HepG2 (cell line): ENCODE results near the gene CCDC167. TPM values are rescaled to one million over a fixed set of nuclear protein-coding genes. Genes with fewer than 3 reads are reported as not detected.

ENCODE experiments used
- ATAC-seq: fragments of 200-7000 bp; cut with Tn5 transposase; 3 replicates; pipeline ENCODE4 v1.9.1; 2020; ENCODE audit warnings: mild to moderate bottlenecking, moderate library complexity
- BruUV-seq: library from RNA; stranded (reverse); fragments of 400-500 nt; replicated peaks from 2 replicates; lab custom pipeline; 2021; lab: Mats Ljungman, UMichigan
- CTCF ChIA-PET: fragments of 300-600 bp; formaldehyde crosslinking; extraction: SDS; loops from one replicate; lab custom pipeline; 2021; ENCODE audit warnings: low total read pairs, inconsistent platforms, low intra/inter-chr PET ratio; lab: Yijun Ruan, JAX
- POLR2A ChIA-PET: fragments of 350-600 bp; sonication (Branson Sonifier 250); formaldehyde crosslinking; loops from one replicate; lab custom pipeline; 2020; ENCODE audit warnings: antibody characterized with exemption, inconsistent platforms; lab: Yijun Ruan, JAX
- DNase-seq: peaks from one replicate; pipeline ENCODE4 v3.0.0-alpha.2; 2015; ENCODE audit warnings: low spot score
- FAIRE-seq: peaks from 3 replicates; lab custom pipeline; 2011; peaks lifted over from hg19 to GRCh38; lab: Jason Lieb, UNC
- H2AFZ ChIP-seq: one replicate; pipeline ENCODE4 v1.6.1; 2011; ENCODE audit warnings: low read length, inconsistent platforms
- H3K27ac ChIP-seq: fragments of 300-600 bp; 3 replicates; pipeline ENCODE4 v1.8.0; 2011; ENCODE audit warnings: mixed run types, mild to moderate bottlenecking, mixed read lengths, low read length, inconsistent platforms; ENCODE audit not compliant: insufficient read depth; ENCODE audit errors: extremely low read length
- H3K27me3 ChIP-seq, 2 experiments: fragments of 200-600 bp in 1 of 2; 2 replicates in 1 of 2; 3 replicates in 1 of 2; pipeline versions ENCODE4 v1.6.0 to v1.8.0; 2011; ENCODE audit warnings: low read length in 2 of 2, mild to moderate bottlenecking in 2 of 2, moderate library complexity in 2 of 2, inconsistent platforms in 1 of 2; ENCODE audit not compliant: insufficient read depth in 2 of 2, control insufficient read depth in 1 of 2
- H3K36me3 ChIP-seq, 2 experiments: fragments of 200-600 bp in 1 of 2; replicated peaks in 1 of 2; 2 replicates in 1 of 2; 3 replicates in 1 of 2; pipeline versions ENCODE4 v1.5.1 to v1.8.0; 2011; ENCODE audit warnings: low read length in 2 of 2, inconsistent platforms in 1 of 2; ENCODE audit not compliant: insufficient read depth in 2 of 2, control insufficient read depth in 1 of 2
- H3K4me1 ChIP-seq: 2 replicates; pipeline ENCODE4 v1.5.1; 2012; ENCODE audit warnings: low read length, inconsistent platforms; ENCODE audit not compliant: insufficient read depth
- H3K4me2 ChIP-seq: 2 replicates; pipeline ENCODE4 v1.6.0; 2011; ENCODE audit warnings: low read depth, low read length, inconsistent platforms
- H3K4me3 ChIP-seq, 3 experiments: fragments of 200-600 bp in 1 of 3; sonication (generic), shearing (Covaris generic) in 1 of 3; replicated peaks in 1 of 3; 2 replicates each; pipeline ENCODE4 v1.5.1; 2011 to 2016; ENCODE audit warnings: low read length in 3 of 3, inconsistent platforms in 2 of 3, low read depth in 2 of 3, mild to moderate bottlenecking in 2 of 3, control low read depth in 1 of 3, mixed read lengths in 1 of 3; ENCODE audit not compliant: insufficient read depth in 1 of 3
- H3K79me2 ChIP-seq: one replicate; pipeline ENCODE4 v1.6.1; 2011; ENCODE audit warnings: low read length, inconsistent platforms; ENCODE audit not compliant: insufficient read depth
- H3K9ac ChIP-seq: 2 replicates; pipeline ENCODE4 v1.6.0; 2011; ENCODE audit warnings: mild to moderate bottlenecking, low read depth, low read length, inconsistent platforms; ENCODE audit not compliant: insufficient read depth
- H3K9me3 ChIP-seq: 2 replicates; pipeline ENCODE4 v1.5.1; 2012; ENCODE audit warnings: mild to moderate bottlenecking, low read length
- H4K20me1 ChIP-seq: 2 replicates; pipeline ENCODE4 v1.6.0; 2011; ENCODE audit warnings: inconsistent platforms, mild to moderate bottlenecking, low read length, moderate library complexity; ENCODE audit not compliant: insufficient read depth
- CCDC6 ChIP-seq: sonication (generic); formaldehyde crosslinking; IDR thresholded peaks from 2 replicates; pipeline ENCODE4 v1.8.1; 2022; ENCODE audit warnings: mild to moderate bottlenecking, missing genetic modification reagents, moderate library complexity
- SMAD3 ChIP-seq: sonication (generic); formaldehyde crosslinking; IDR thresholded peaks from 2 replicates; pipeline ENCODE4 v1.4.0; 2020; ENCODE audit warnings: missing genetic modification reagents
- ZNF83 ChIP-seq: sonication (generic); formaldehyde crosslinking; IDR thresholded peaks from 2 replicates; pipeline ENCODE4 v1.4.0; 2020; ENCODE audit warnings: missing genetic modification reagents, mild to moderate bottlenecking, borderline replicate concordance
- WGBS: methylation state at CpG from one replicate; pipeline ENCODE4 v1.1.6; 2017; ENCODE audit warnings: low lambda C conversion rate; 5-methylcytosine and 5-hydroxymethylcytosine counted together
- in situ Hi-C: cut with HindIII; loops from 2 replicates; pipeline ENCODE4 v1.10.0; 2017; ENCODE audit warnings: low pct_unique_long_range_greater_than_20kb; ENCODE audit not compliant: extremely low pct_ligation_motif_present
- intact Hi-C: fragments of 100-400 bp; cut with micrococcal nuclease; formaldehyde crosslinking; loops from one replicate; pipeline ENCODE4 v1.10.0; 2022; ENCODE audit not compliant: unreplicated experiment
- polyA plus RNA-seq, 8 experiments: library from polyadenylated mRNA; depleted of rRNA in 3 of 8; stranded (reverse) in 7 of 8; unstranded in 1 of 8; fragments of >200 nt; fragmentation: Illumina TruSeq in 4 of 8; extraction: Trizol in 4 of 8; gene quantifications; 2 replicates each; pipeline versions ENCODE4 v1.2.1 to v1.2.3, GENCODE V29; 2011 to 2016; ENCODE audit warnings: low read depth in 4 of 8, missing spikeins in 1 of 8, mixed read lengths in 1 of 8; ENCODE audit not compliant: insufficient read depth in 1 of 8
- total RNA-seq, 5 experiments: library from RNA; depleted of rRNA; stranded (reverse); fragments of >200 nt; fragmentation: Illumina TruSeq; extraction: Trizol; gene quantifications; 2 replicates each; pipeline ENCODE4 v1.2.3, GENCODE V29; 2016; ENCODE audit warnings: low read depth in 1 of 5
- TF ChIP-seq, protein P1 (sequence below): sonication (generic); formaldehyde crosslinking; IDR thresholded peaks from 2 replicates; pipeline ENCODE4 v1.9.0; 2021; ENCODE audit warnings: missing genetic modification reagents, borderline replicate concordance
- TF ChIP-seq, protein P2 (sequence below): IDR thresholded peaks from 2 replicates; pipeline ENCODE4 v1.6.1; 2012; ENCODE audit warnings: inconsistent platforms

CCDC167 gene
- total and polyA plus RNA-seq, 2 of the 13 experiments (the other 11 are each of a cell fraction or from before 2014, with no cell fraction given): 48.4 to 66.8 TPM

DNA sequence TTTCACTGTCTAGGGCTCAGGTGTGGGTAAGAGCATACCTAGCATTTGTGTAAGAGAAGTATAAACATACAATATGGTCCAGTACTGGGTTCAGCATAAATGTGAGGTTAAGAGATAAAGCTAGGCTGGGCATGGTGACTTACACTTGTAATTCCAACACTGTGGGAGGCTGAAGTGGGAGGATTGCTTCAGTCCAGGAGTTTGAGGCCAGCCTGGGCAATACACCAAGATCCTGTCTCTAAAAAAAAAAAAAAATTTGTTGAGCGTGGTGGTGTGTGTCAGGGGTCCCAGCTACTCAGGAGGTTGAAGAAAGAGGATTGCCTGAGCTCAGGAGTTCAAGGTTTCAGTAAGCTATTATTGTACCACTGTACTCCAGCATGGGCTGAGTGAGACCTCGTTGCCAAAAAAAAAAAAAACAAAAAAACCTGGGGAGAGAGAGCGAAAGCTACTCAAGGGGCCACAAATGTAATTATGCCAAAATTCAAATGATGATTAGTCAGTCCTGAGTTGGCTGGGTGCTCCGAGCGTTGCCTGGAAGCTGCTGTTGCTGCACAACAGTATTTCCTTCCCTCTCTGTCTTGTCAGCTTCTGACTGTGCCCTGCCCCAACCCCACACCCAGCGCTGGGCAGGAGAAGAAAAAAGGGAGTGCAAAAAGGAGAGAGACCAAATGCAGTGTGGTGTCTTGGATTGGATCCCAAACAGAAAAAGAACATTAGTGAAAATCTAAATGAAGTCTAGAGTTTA, 42.7 kb downstream of the CCDC167 start:
- POLR2A ChIA-PET: no interaction called here
- H3K27ac ChIP-seq: no peak overlapping the region

More for the DNA sequence above, 42.7 kb downstream of the CCDC167 start:
- BruUV-seq: no TSS peak
- Histone ChIP-seq H3K4me1 (0 out of 2 replicates have a peak, but pooled peaks cover 6% of the 10 kb centered on the region), H3K79me2 (no peaks in the 10 kb centered on the region), H3K9ac (no peak overlapping the region), H3K4me3 (no peak overlapping the region), H3K4me2 (no peak overlapping the region), H4K20me1 (no peaks in the 10 kb centered on the region), H2AFZ (no peak overlapping the region), H3K27me3 (no peaks in the 10 kb centered on the region), H3K36me3 (peaks cover 36 to 90% of the 10 kb centered on the region in 2 experiments), H3K9me3 (no peaks in the 10 kb centered on the region)
- ATAC-seq: no peak
- in situ Hi-C loops: no loop called here
- no peak for DNase-seq
- intact Hi-C loops: no loop called here
- no peak for FAIRE-seq
- 88% methylated on average over 6 of the region's 6 CpGs for WGBS
- CTCF ChIA-PET: no interaction called here
- TF ChIP-seq, protein P1, sequence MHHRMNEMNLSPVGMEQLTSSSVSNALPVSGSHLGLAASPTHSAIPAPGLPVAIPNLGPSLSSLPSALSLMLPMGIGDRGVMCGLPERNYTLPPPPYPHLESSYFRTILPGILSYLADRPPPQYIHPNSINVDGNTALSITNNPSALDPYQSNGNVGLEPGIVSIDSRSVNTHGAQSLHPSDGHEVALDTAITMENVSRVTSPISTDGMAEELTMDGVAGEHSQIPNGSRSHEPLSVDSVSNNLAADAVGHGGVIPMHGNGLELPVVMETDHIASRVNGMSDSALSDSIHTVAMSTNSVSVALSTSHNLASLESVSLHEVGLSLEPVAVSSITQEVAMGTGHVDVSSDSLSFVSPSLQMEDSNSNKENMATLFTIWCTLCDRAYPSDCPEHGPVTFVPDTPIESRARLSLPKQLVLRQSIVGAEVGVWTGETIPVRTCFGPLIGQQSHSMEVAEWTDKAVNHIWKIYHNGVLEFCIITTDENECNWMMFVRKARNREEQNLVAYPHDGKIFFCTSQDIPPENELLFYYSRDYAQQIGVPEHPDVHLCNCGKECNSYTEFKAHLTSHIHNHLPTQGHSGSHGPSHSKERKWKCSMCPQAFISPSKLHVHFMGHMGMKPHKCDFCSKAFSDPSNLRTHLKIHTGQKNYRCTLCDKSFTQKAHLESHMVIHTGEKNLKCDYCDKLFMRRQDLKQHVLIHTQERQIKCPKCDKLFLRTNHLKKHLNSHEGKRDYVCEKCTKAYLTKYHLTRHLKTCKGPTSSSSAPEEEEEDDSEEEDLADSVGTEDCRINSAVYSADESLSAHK (CRISPR knock-in tag): no peak
- TF ChIP-seq CCDC6 (CRISPR knock-in tag): no peak
- no peak for TF ChIP-seq ZNF83 (CRISPR knock-in tag)
- TF ChIP-seq SMAD3: no peak
- TF ChIP-seq, protein P2, sequence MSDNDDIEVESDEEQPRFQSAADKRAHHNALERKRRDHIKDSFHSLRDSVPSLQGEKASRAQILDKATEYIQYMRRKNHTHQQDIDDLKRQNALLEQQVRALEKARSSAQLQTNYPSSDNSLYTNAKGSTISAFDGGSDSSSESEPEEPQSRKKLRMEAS: no peak
